Astrocyte (in vitro differentiated cells and primary cell): ENCODE data around the gene DGCR2.
"Not testable (repeated sequence)": the region's sequence is repeated elsewhere in the genome, so short reads cannot be mapped to it uniquely, and the experiment has no call there.

ENCODE experiments used
- EZH2 ChIP-seq: IDR thresholded peaks from 2 replicates; pipeline ENCODE4 v1.6.1; 2012; ENCODE audit warnings: mild to moderate bottlenecking, low read length, inconsistent platforms; ENCODE audit not compliant: insufficient read depth
- TF ChIP-seq, protein P1 (sequence below): IDR thresholded peaks from 2 replicates; pipeline ENCODE4 v1.5.1; 2011; ENCODE audit warnings: low read depth, mild to moderate bottlenecking, inconsistent platforms, low read length, moderate library complexity; ENCODE audit not compliant: insufficient read depth

DNA sequence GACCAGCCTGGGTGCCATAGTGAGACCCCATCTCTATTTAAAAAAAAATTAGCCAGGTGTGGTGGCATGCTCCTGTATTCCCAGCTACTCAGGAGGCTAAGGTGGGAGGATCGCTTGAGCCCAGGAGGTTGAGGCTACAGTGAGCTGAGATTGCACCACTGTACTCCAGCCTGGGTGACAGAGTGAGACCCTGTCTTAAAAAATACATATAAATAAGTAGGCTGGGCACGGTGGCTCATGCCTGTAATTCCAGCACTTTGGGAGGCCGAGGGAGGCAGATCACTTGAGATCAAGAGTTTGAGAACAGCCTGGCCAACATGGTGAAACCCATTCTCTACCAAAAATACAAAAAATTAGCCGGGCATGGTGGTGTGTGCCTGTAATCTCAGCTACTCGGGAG, 135.1 kb downstream of the DGCR2 start:
- TF ChIP-seq, protein P1, sequence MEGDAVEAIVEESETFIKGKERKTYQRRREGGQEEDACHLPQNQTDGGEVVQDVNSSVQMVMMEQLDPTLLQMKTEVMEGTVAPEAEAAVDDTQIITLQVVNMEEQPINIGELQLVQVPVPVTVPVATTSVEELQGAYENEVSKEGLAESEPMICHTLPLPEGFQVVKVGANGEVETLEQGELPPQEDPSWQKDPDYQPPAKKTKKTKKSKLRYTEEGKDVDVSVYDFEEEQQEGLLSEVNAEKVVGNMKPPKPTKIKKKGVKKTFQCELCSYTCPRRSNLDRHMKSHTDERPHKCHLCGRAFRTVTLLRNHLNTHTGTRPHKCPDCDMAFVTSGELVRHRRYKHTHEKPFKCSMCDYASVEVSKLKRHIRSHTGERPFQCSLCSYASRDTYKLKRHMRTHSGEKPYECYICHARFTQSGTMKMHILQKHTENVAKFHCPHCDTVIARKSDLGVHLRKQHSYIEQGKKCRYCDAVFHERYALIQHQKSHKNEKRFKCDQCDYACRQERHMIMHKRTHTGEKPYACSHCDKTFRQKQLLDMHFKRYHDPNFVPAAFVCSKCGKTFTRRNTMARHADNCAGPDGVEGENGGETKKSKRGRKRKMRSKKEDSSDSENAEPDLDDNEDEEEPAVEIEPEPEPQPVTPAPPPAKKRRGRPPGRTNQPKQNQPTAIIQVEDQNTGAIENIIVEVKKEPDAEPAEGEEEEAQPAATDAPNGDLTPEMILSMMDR = not testable (repeated sequence)
- TF ChIP-seq EZH2 = not testable (repeated sequence)
